ENCODE measurements around the gene CYTH3.
"Not testable (repeated sequence)": the region's sequence is repeated elsewhere in the genome, so short reads cannot be mapped to it uniquely, and the experiment has no call there.

Gene CYTH3

GRCh38 chr7:6290319-6290741 lies 17.9 kb upstream of the CYTH3 start:
- TF ChIP-seq CTCF (IDR thresholded peaks at IDR 0.05; ENCODE audit: low read depth, low read length): no peak
- H3K4me3 ChIP-seq (ENCODE audit: low read depth, low read length): no peak overlapping the region

- H3K4me3 ChIP-seq (ENCODE audit: low read depth, low read length): no peak overlapping the region
- no peak for TF ChIP-seq CTCF (IDR thresholded peaks at IDR 0.05; ENCODE audit: low read depth, low read length)
These were observed 15.9 kb upstream of the CYTH3 start for GRCh38 chr7:6288270-6288860.

GRCh38 chr7:6286486-6286885 lies 14.1 kb upstream of the CYTH3 start:
- TF ChIP-seq CTCF (IDR thresholded peaks at IDR 0.05; ENCODE audit: low read depth, low read length): no peak
- H3K4me3 ChIP-seq (ENCODE audit: low read depth, low read length): no peak overlapping the region

GRCh38 chr7:6284461-6285360 lies 12.3 kb upstream of the CYTH3 start:
- no peak overlapping the region for H3K4me3 ChIP-seq (ENCODE audit: low read depth, low read length)
- TF ChIP-seq CTCF (IDR thresholded peaks at IDR 0.05; ENCODE audit: low read depth, low read length): no peak

GRCh38 chr7:6284055-6284400 lies 11.6 kb upstream of the CYTH3 start:
- no peak for TF ChIP-seq CTCF (IDR thresholded peaks at IDR 0.05; ENCODE audit: low read depth, low read length)
- H3K4me3 ChIP-seq (ENCODE audit: low read depth, low read length): no peak overlapping the region

GRCh38 chr7:6283391-6284054 lies 11.1 kb upstream of the CYTH3 start:
- not testable (repeated sequence) for H3K4me3 ChIP-seq (ENCODE audit: low read depth, low read length)

GRCh38 chr7:6279937-6280336 lies 7.5 kb upstream of the CYTH3 start:
- no peak overlapping the region for H3K4me3 ChIP-seq (ENCODE audit: low read depth, low read length)
- no peak for TF ChIP-seq CTCF (IDR thresholded peaks at IDR 0.05; ENCODE audit: low read depth, low read length)

Data from WI38 (cell line).